Measurements from ENCODE around the gene TEX52. TPM values are rescaled to one million over a fixed set of nuclear protein-coding genes. Genes with fewer than 3 reads are reported as not detected.

Gene TEX52
- total and polyA plus RNA-seq, 2 of the 13 experiments (the other 11 are each of a cell fraction or from before 2014, with no cell fraction given) = 0.05 TPM; not detected in 1

DNA sequence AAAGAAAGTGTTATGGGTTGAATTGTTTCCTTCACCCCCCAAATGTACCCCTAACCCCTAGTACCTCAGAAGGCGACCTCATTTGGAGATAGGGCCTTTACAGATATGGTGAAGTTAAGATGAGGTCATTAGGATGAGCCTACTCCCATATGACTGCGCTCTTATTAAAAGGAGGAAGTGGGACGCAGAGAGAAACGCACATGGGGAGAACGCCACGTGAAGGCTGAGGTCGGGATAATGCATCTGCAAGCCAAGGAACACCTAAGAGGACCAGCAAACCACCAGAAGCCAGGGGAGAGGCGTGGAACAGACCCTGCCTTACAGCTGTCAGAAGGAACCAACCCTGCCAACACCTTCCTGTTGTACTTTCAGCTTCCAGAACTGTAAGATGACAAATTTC is 20.3 kb downstream of the TEX52 start:
- intact Hi-C loops (cut with micrococcal nuclease; ENCODE audit: unreplicated experiment) (no loop called here), in situ Hi-C loops (cut with HindIII; ENCODE audit: extremely low pct_ligation_motif_present, low pct_unique_long_range_greater_than_20kb) (no loop called here)
- 92% methylated on average over 8 of the region's 8 CpGs for WGBS (ENCODE audit: low lambda C conversion rate)
- BruUV-seq (replicated peaks) = no TSS peak
- DNase-seq (ENCODE audit: low spot score) (no peak), ATAC-seq (no peak), FAIRE-seq (no peak)
- peaks cover 0 to 3% of the 10 kb centered on the region in 2 experiments; a peak in 3 of 5 replicates for H3K36me3 ChIP-seq (replicated peaks in 1 of 2; ENCODE audit: control insufficient read depth in 1 of 2, insufficient read depth in 2 of 2, low read length in 2 of 2)
- no peak overlapping the region for H3K4me2 ChIP-seq (ENCODE audit: low read depth, low read length)
- no peaks in the 10 kb centered on the region for H3K79me2 ChIP-seq (ENCODE audit: insufficient read depth, low read length)
- H3K9me3 ChIP-seq (ENCODE audit: low read length) = no peaks in the 10 kb centered on the region
- H3K4me1 ChIP-seq (ENCODE audit: insufficient read depth, low read length) = no peaks in the 10 kb centered on the region
- no peaks in the 10 kb centered on the region for H3K27me3 ChIP-seq (ENCODE audit: control insufficient read depth in 1 of 2, insufficient read depth in 2 of 2, low read length in 2 of 2)
- H3K4me3 ChIP-seq (replicated peaks in 1 of 3; ENCODE audit: insufficient read depth in 1 of 3, low read depth in 2 of 3, low read length in 3 of 3) = no peak overlapping the region
- TF ChIP-seq NFATC3 (CRISPR knock-in tag; IDR thresholded peaks at IDR 0.05) = no peak
- TF ChIP-seq YY1 (IDR thresholded peaks at IDR 0.05; ENCODE audit: insufficient read depth, insufficient replicate concordance, low read depth, low read length) = no peak
- TF ChIP-seq TOPORS (CRISPR knock-in tag; IDR thresholded peaks at IDR 0.05) = no peak
- TF ChIP-seq, protein P1, sequence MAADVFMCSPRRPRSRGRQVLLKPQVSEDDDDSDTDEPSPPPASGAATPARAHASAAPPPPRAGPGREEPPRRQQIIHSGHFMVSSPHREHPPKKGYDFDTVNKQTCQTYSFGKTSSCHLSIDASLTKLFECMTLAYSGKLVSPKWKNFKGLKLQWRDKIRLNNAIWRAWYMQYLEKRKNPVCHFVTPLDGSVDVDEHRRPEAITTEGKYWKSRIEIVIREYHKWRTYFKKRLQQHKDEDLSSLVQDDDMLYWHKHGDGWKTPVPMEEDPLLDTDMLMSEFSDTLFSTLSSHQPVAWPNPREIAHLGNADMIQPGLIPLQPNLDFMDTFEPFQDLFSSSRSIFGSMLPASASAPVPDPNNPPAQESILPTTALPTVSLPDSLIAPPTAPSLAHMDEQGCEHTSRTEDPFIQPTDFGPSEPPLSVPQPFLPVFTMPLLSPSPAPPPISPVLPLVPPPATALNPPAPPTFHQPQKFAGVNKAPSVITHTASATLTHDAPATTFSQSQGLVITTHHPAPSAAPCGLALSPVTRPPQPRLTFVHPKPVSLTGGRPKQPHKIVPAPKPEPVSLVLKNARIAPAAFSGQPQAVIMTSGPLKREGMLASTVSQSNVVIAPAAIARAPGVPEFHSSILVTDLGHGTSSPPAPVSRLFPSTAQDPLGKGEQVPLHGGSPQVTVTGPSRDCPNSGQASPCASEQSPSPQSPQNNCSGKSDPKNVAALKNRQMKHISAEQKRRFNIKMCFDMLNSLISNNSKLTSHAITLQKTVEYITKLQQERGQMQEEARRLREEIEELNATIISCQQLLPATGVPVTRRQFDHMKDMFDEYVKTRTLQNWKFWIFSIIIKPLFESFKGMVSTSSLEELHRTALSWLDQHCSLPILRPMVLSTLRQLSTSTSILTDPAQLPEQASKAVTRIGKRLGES (CRISPR knock-in tag; IDR thresholded peaks at IDR 0.05; ENCODE audit: borderline replicate concordance) = no peak
- no peak for TF ChIP-seq ZKSCAN1 (IDR thresholded peaks at IDR 0.05; ENCODE audit: low read length)
- no peak for TF ChIP-seq ZNF224 (CRISPR knock-in tag; IDR thresholded peaks at IDR 0.05)
- TF ChIP-seq ZNF839 (CRISPR knock-in tag; IDR thresholded peaks at IDR 0.05; ENCODE audit: borderline replicate concordance) = no peak
- no peak for TF ChIP-seq THAP11 (CRISPR knock-in tag; IDR thresholded peaks at IDR 0.05)
- POLR2A ChIA-PET = interaction anchor here (1.6 kb wide), 1 partner anchor 13 kb away, joined by 3 read pairs; no protein-coding TSS in a partner anchor
- no peak overlapping the region for H3K27ac ChIP-seq (ENCODE audit: extremely low read length, insufficient read depth, low read length)
- H4K20me1 ChIP-seq (ENCODE audit: insufficient read depth, low read length) = no peaks in the 10 kb centered on the region
- CTCF ChIA-PET (ENCODE audit: low intra/inter-chr PET ratio, low total read pairs) = no interaction called here
- no peak overlapping the region for H2AFZ ChIP-seq (ENCODE audit: low read length)
- H3K9ac ChIP-seq (ENCODE audit: insufficient read depth, low read depth, low read length) = no peak overlapping the region

Measured in HepG2 (cell line).